Inflammatory macrophage treated with lipopolysaccharide for 4 hours (primary cell): ENCODE measurements around the gene LARGE1.
"Not testable (repeated sequence)": the region's sequence is repeated elsewhere in the genome, so short reads cannot be mapped to it uniquely, and the experiment has no call there.

Experiments
- DNase-seq: peaks from one replicate; pipeline ENCODE4 v3.0.0-alpha.2; 2020

The LARGE1 gene

GRCh38 chr22:33400061-33400840, 520.0 kb downstream of the LARGE1 start:
- no peak for DNase-seq

GRCh38 chr22:33397381-33397907, 522.8 kb downstream of the LARGE1 start:
- DNase-seq: no peak

DNA sequence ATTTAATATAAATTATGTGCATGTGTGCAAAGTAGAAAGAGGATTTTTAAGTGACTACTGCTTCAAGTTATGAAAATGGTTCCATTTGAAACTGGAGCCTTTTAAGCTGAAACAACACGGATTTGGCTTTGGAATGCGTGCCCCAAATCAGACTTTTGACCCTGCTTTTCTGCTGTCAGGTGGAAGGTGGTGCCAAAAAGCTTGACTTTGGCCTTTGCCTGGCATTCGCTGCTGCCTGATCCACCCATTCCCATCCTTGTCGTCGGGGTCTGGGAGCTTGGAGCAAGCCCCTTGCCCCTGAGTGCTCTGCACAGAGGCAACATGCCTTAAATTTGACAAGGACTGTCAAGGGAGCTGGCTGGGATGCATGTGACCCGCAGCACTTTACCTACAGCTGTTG, 526.8 kb downstream of the LARGE1 start:
- DNase-seq: no peak

- DNase-seq: no peak
These were observed 529.0 kb downstream of the LARGE1 start for GRCh38 chr22:33391298-33391697.

DNA sequence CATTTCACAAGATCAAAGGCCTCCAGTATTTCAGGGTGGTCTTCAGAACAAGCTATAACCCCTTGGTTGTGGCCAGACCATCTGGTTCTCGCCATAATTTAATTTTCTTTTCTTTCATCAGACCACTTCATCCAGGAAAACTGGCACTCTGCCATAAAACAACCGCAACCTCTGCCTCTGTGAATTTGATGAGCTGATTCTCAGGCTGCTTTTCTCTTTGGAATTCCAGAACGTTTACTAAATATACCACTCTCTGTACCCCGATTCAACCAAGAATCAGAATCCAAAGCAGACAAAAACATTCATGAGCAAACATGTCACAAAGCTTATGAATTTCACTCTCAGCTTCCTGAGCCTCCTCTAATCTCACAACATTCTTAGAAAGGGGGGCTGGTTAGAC, 530.3 kb downstream of the LARGE1 start:
- DNase-seq: no peak

- no peak for DNase-seq
These were observed 534.0 kb downstream of the LARGE1 start for GRCh38 chr22:33386270-33386669.

- no peak for DNase-seq
These were observed 534.7 kb downstream of the LARGE1 start for GRCh38 chr22:33385611-33386010.

- no peak for DNase-seq
These were observed 537.8 kb downstream of the LARGE1 start for GRCh38 chr22:33382436-33382835.

GRCh38 chr22:33381531-33382406, 538.5 kb downstream of the LARGE1 start:
- no peak for DNase-seq

DNA sequence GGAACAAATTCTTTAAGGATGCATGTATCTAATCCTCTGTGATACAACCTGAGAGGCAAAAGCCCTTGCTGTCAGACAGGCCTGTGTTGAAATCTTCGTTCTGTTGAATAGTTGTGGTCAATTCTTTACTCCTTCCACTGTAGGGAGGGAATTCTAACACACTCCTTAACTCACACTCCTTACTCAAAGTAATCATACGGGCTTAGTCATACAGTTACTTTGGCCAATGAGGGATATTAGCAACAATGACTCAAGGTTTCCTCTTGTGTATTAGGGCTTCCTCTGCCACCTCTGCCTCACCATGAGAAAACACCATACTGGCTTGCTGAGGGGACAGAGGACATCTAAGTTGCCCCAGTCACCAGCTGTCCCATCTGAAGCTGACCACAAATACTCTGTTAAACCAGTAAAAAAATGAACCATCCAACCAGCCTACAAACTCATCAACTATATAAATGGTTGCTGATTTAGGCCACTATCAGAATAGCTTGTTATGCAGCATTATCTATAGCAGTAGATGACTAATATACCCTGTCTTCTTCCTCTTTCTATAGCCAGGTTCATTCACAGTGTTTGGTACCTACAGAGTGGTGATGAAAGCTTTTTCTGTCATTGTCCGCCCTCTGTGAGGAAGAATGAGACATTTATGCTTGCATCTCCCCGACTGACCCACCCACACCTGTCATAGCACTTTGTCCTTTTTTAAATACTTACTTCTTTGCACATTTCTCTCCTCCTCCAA, 539.3 kb downstream of the LARGE1 start:
- DNase-seq: no peak

DNA sequence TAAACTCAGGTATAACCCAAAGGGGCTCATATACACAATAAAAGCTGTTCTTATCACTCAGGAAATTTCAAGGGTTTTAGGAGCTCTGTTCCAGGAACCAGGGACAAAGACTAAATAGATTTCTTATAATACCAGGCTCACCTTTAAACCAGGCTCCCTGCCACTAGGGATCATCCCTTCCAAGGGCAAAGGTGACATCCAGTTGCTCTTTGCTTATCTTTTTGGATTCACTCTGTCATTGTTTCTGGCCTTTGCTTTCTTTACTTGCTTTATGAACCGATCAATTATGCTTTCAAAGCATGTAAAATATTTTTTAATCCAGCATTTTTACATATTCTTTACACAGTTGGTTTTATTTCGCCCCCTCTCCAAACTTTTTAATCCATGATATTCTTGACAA, 540.4 kb downstream of the LARGE1 start:
- no peak for DNase-seq

GRCh38 chr22:33372875-33373274, 547.4 kb downstream of the LARGE1 start:
- DNase-seq: no peak

DNA sequence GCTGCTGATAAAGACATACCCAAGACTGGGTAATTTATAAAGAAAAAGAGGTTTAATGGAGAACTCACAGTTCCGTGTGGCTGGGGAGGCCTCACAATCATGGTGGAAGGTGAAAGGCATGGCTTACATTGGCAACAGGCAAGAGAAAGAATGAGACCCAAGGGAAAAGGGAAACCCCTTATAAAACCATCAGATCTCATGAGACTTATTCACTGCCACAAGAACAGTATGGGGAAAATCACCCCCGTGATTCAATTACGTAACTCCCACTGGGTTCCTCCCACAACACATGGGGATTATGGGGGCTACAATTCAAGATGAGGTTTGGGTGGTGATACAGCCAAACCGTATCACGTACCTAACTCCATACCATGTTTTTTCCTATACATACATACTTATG, 557.0 kb downstream of the LARGE1 start:
- DNase-seq: not testable (repeated sequence)

GRCh38 chr22:33362702-33363101, 557.6 kb downstream of the LARGE1 start:
- no peak for DNase-seq

- no peak for DNase-seq
These were observed 558.7 kb downstream of the LARGE1 start for GRCh38 chr22:33361581-33361980.

DNA sequence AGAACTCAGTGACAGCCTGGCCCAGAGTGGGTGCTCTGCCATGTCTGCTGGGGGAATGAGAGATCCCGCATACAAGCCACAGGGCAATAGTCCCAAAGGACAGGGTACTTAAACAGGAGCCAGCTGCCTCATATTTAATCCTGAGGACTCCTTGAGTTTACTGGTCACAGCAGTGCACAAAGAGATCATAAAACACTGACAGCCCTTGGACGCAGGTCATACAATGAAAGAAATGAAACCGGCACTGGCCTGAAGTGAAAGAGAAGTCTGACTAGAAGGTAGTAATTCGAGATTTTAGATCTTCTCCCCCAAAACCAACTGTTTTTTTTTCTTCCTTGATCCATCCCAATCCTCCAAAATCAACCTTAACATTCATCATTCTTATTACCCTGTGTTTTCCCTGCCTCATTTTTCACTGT, 562.3 kb downstream of the LARGE1 start:
- no peak for DNase-seq

DNA sequence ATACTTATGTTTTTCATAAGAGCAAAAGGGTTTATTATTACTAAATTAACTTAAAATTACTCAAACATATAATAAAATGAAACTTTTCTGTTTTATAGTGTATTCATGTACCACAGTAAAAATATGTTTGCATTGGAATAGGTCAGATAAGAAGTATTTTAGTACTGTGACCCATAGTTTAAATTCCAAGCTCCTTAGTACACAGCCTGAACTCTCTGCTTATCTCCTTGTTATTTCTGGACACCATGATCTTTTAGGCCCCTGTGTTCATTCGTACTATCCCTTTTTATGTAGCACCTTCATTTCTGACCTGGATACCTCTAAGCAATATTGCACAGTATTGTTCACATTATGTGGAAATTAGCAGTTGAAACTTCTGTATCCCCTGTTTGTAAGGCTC, 565.3 kb downstream of the LARGE1 start:
- no peak for DNase-seq

GRCh38 chr22:33353502-33353901, 566.8 kb downstream of the LARGE1 start:
- DNase-seq: no peak

- no peak for DNase-seq
These were observed 567.5 kb downstream of the LARGE1 start for GRCh38 chr22:33352768-33353167.

DNA sequence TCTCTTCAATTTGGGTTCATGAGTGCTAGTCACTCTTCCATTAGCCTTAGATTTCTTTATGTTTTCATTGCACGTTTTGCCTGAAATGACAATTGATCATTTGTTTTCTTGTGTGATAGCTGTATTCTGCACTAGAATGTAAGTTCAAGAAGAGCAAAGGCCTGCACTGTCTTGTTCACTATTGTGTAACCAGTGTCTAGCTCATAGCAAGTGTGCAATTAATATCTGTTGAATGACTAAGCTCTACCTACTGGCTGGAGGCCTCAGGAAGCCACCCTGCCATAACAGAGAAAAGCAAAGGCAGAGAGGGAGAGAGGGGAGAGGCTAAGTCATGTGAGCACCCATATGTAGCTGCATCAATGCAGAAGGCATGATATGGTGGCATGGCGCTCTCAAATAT, 569.3 kb downstream of the LARGE1 start:
- no peak for DNase-seq

DNA sequence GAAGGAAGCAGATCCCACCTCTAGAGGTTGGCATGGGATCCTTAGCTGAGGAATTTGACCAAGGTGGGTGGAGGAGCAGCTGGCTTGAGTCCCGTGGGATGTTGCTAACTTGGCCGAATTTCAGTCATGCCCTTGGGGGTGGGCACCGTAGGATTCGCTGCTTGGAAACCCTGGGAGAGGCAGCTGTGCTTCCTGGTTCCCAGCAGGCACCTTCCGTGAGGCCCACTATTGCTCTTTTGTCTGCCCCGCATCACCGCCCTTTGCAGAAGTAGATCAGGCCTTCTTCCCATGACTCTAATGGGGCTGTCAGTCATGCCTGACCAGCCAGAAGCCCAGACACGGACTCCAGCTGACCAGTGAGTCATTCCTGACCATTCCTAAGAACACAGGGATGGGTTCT, 569.8 kb downstream of the LARGE1 start:
- no peak for DNase-seq

- no peak for DNase-seq
These were observed 573.3 kb downstream of the LARGE1 start for GRCh38 chr22:33347002-33347401.

DNA sequence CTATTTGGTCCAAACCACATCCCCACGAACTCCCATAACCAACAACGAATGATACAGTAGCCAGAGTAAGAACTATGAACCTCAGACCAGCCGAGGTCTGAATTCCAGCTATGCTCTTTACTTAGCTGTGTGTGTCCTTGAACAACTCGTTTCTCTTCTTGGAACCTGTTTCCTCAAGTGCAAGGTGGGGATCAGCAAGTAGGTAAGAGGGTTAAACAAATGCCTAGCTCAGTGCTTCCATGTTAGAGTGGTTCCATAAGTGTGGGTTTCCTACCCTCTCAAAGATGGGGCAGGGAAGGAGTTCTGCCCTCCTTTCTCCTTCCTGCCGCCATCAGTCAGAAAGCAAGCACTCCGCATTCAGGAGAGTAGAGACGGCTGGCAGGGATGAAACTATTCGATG, 578.7 kb downstream of the LARGE1 start:
- no peak for DNase-seq
